GM12878 (cell line): ENCODE data around the gene RGS1. TPM values are rescaled to one million over a fixed set of nuclear protein-coding genes. Genes with fewer than 3 reads are reported as not detected.
A peak's percentile ranks its signal among the peaks of the same experiment; 100 is the strongest.

Experiments
- ASH2L ChIP-seq: fragments of 300-600, 200-600 bp; sonication (generic); IDR thresholded peaks from 2 replicates; pipeline ENCODE4 v1.6.1; 2017; ENCODE audit warnings: low read depth, mild to moderate bottlenecking, borderline replicate concordance
- BHLHE40 ChIP-seq, 2 experiments: fragments of 450-650 bp in 1 of 2; IDR thresholded peaks; 2 replicates each; pipeline ENCODE4 v1.6.1; 2011 to 2017; ENCODE audit warnings: low read depth in 2 of 2, borderline replicate concordance in 1 of 2, improper control_type of control experiment in 1 of 2, low read length in 1 of 2, mild to moderate bottlenecking in 1 of 2
- CREM ChIP-seq: IDR thresholded peaks from 2 replicates; pipeline ENCODE4 v1.6.1; 2014; ENCODE audit warnings: antibody characterized with exemption, low read depth
- E2F8 ChIP-seq: fragments of 450-650 bp; IDR thresholded peaks from 2 replicates; pipeline ENCODE4 v1.6.1; 2018; ENCODE audit warnings: mild to moderate bottlenecking, low read depth, moderate library complexity; ENCODE audit not compliant: partially characterized antibody
- LARP7 ChIP-seq: fragments of 450-650 bp; IDR thresholded peaks from 2 replicates; pipeline ENCODE4 v1.6.1; 2017; ENCODE audit warnings: mild to moderate bottlenecking
- MEF2B ChIP-seq: fragments of 450-650 bp; IDR thresholded peaks from 2 replicates; pipeline ENCODE4 v1.6.1; 2018; ENCODE audit warnings: mild to moderate bottlenecking, moderate library complexity; ENCODE audit not compliant: partially characterized antibody, poor library complexity, severe bottlenecking
- MYC ChIP-seq: IDR thresholded peaks from 2 replicates; pipeline ENCODE4 v1.6.1; 2011; ENCODE audit warnings: mild to moderate bottlenecking, low read length, moderate library complexity, inconsistent platforms; ENCODE audit not compliant: insufficient read depth, insufficient replicate concordance, insufficient read length, severe bottlenecking
- NFXL1 ChIP-seq: fragments of 450-650 bp; IDR thresholded peaks from 2 replicates; pipeline ENCODE4 v1.6.1; 2017; ENCODE audit warnings: antibody characterized with exemption, mild to moderate bottlenecking, borderline replicate concordance
- NFYA ChIP-seq: IDR thresholded peaks from 2 replicates; pipeline ENCODE4 v1.6.1; 2011; ENCODE audit warnings: low read depth, mild to moderate bottlenecking, low read length, improper control_type of control experiment, borderline replicate concordance
- NKRF ChIP-seq: fragments of 450-650 bp; conservative IDR thresholded peaks from 2 replicates; pipeline ENCODE4 v1.6.1; 2017; ENCODE audit warnings: mild to moderate bottlenecking, moderate library complexity
- PKNOX1 ChIP-seq: fragments of 450-650 bp; IDR thresholded peaks from 2 replicates; pipeline ENCODE4 v1.6.1; 2016; ENCODE audit warnings: mild to moderate bottlenecking
- PRDM15 ChIP-seq: fragments of 450-650 bp; formaldehyde crosslinking; IDR thresholded peaks from 2 replicates; pipeline ENCODE4 v1.4.0; 2020; ENCODE audit warnings: mild to moderate bottlenecking, moderate library complexity
- RCOR1 ChIP-seq: conservative IDR thresholded peaks from 2 replicates; pipeline ENCODE4 v1.6.1; 2012; ENCODE audit warnings: low read depth, low read length, improper control_type of control experiment
- REST ChIP-seq: IDR thresholded peaks from 2 replicates; pipeline ENCODE4 v1.6.1; 2012; ENCODE audit warnings: mild to moderate bottlenecking, low read depth, low read length
- SRF ChIP-seq, 2 experiments: IDR thresholded peaks; 2 replicates each; pipeline ENCODE4 v1.6.1; 2011; ENCODE audit warnings: low read depth in 2 of 2, low read length in 2 of 2, mild to moderate bottlenecking in 1 of 2, moderate library complexity in 1 of 2
- polyA plus RNA-seq, 11 experiments: library from polyadenylated mRNA; depleted of rRNA in 4 of 11; unstranded in 6 of 11; stranded (reverse) in 5 of 11; fragments of >200 nt; fragmentation: Nextera tagmentation in 4 of 11; fragmentation: Illumina TruSeq in 1 of 11; extraction: Ambion mirVana in 4 of 11; extraction: Trizol in 1 of 11; gene quantifications; 1 replicate in 1 of 11; 2 replicates in 10 of 11; pipeline versions ENCODE4 v1.2.1 to v1.2.3, GENCODE V29; 2011 to 2016; ENCODE audit warnings: inconsistent platforms in 2 of 11, missing spikeins in 2 of 11, low read depth in 1 of 11
- total RNA-seq, 4 experiments: library from RNA; depleted of rRNA in 3 of 4; stranded (reverse); fragments of >200 nt in 3 of 4; fragmentation: Illumina TruSeq in 1 of 4; extraction: Trizol in 1 of 4; gene quantifications; 2 replicates each; pipeline versions ENCODE4 v1.2.1 to v1.2.3, GENCODE V29; 2013 to 2021

RGS1 gene
- total and polyA plus RNA-seq, 10 of the 15 experiments (the other 5 are each of a cell fraction or from before 2014, with no cell fraction given), result 20.7 to 882 (median 45.9) TPM

- TF ChIP-seq REST, result no peak
- TF ChIP-seq NKRF, result no peak
- no peak for TF ChIP-seq PRDM15 (CRISPR knock-in tag)
- peak; percentile 61 for TF ChIP-seq PKNOX1
- TF ChIP-seq MEF2B, result peak; percentile 37
- no peak for TF ChIP-seq NFYA
- no peak for TF ChIP-seq RCOR1
- TF ChIP-seq MYC, result no peak
- TF ChIP-seq E2F8, result no peak
- TF ChIP-seq LARP7, result no peak
- peak; percentile 54 for TF ChIP-seq CREM
- no peak for TF ChIP-seq SRF (IDR thresholded peaks at IDR 0.05; ENCODE audit: low read depth in 2 of 2, low read length in 2 of 2)
- peak in 1 of 2 experiments; percentile 24; a peak in 1 of 4 replicates for TF ChIP-seq BHLHE40 (IDR thresholded peaks at IDR 0.05; ENCODE audit: borderline replicate concordance in 1 of 2, low read depth in 2 of 2, low read length in 1 of 2)
- no peak for TF ChIP-seq NFXL1
- no peak for TF ChIP-seq ASH2L
Measured at GRCh38 chr1:192550922-192551534, 24.5 kb upstream of the RGS1 start (continued).
